ENCODE results near the gene NME2. TPM values are rescaled to one million over a fixed set of nuclear protein-coding genes. Genes with fewer than 3 reads are reported as not detected.
A peak's percentile ranks its signal among the peaks of the same experiment; 100 is the strongest.
"Not testable (repeated sequence)": the region's sequence is repeated elsewhere in the genome, so short reads cannot be mapped to it uniquely, and the experiment has no call there.

NME2 gene
- total RNA-seq, 1 experiment from 2014 or later = 734 TPM

- peaks cover 36% of the 10 kb centered on the region for H3K4me1 ChIP-seq
- ChIA-PET CTCF (interaction anchor here (0.6 to 3.2 kb wide), 4 partner anchors 13 to 64 kb away, joined by 4 to 20 read pairs (median 5); partner anchors contain the start of gene NME1), POLR2A (interaction anchor here (0.6 to 2.7 kb wide), 14 partner anchors 9 to 560 kb away, joined by 3 to 42 read pairs (median 4); partner anchors contain the start of genes CACNA1G, NME1, NME2 and TOB1)
- Mint-ChIP-seq H3K36me3 (ENCODE audit: insufficient read depth, unreplicated experiment) (peaks cover 44% of the 10 kb centered on the region), H3K27me3 (ENCODE audit: insufficient read depth, unreplicated experiment) (no peaks in the 10 kb centered on the region), H3K4me3 (ENCODE audit: unreplicated experiment) (peak within 1 kb of the TSS; percentile 96), H3K4me1 (ENCODE audit: low read depth, unreplicated experiment) (peaks cover 31% of the 10 kb centered on the region), H3K9me3 (ENCODE audit: unreplicated experiment) (no peaks in the 10 kb centered on the region), H3K27ac (ENCODE audit: unreplicated experiment) (peak within 1 kb of the TSS; percentile 99)
- peak within 1 kb of the TSS; percentile 81 for H3K4me3 ChIP-seq (ENCODE audit: low read depth, low read length)
- peak; percentile 97 for DNase-seq
- BruUV-seq (replicated peaks) = TSS peak; percentile 91
- no peaks in the 10 kb centered on the region for H3K9me3 ChIP-seq
- no peaks in the 10 kb centered on the region for H3K27me3 ChIP-seq (replicated peaks; ENCODE audit: control insufficient read depth, insufficient read depth, low read length)
- H3K36me3 ChIP-seq (ENCODE audit: control insufficient read depth, insufficient read depth, low read length) = no peaks in the 10 kb centered on the region
- intact Hi-C loops (cut with micrococcal nuclease; ENCODE audit: unreplicated experiment) = loop anchor here (1.0 kb wide), 1 partner anchor 32 kb away; the partner anchor contains the start of gene NME1
- no peak for TF ChIP-seq CTCF (IDR thresholded peaks at IDR 0.05; ENCODE audit: insufficient read depth in 1 of 2, low read depth in 1 of 2, low read length in 1 of 2, severe bottlenecking in 1 of 2, unreplicated experiment in 1 of 2)
Measured at GRCh38 chr17:51120739-51121619, 45.2 kb upstream of the NME2 start, which contains the start of gene SPAG9. TSS of gene SPAG9 (minus strand) at chr17:51120868. CDS start at chr17:51120656, 212 bp downstream.

- Mint-ChIP-seq H3K4me3 (ENCODE audit: unreplicated experiment) (peak overlapping the region; percentile 96), H3K36me3 (ENCODE audit: insufficient read depth, unreplicated experiment) (peaks cover 45% of the 10 kb centered on the region), H3K27me3 (ENCODE audit: insufficient read depth, unreplicated experiment) (no peaks in the 10 kb centered on the region), H3K27ac (ENCODE audit: unreplicated experiment) (peak overlapping the region; percentile 99), H3K4me1 (ENCODE audit: low read depth, unreplicated experiment) (peaks cover 31% of the 10 kb centered on the region), H3K9me3 (ENCODE audit: unreplicated experiment) (no peaks in the 10 kb centered on the region)
- Histone ChIP-seq H3K27me3 (replicated peaks; ENCODE audit: control insufficient read depth, insufficient read depth, low read length) (no peaks in the 10 kb centered on the region), H3K4me1 (peaks cover 42% of the 10 kb centered on the region), H3K9me3 (no peaks in the 10 kb centered on the region), H3K4me3 (ENCODE audit: low read depth, low read length) (peak overlapping the region; percentile 58), H3K36me3 (ENCODE audit: control insufficient read depth, insufficient read depth, low read length) (no peaks in the 10 kb centered on the region)
- ChIA-PET CTCF (interaction anchor here (1.4 to 3.2 kb wide), 2 partner anchors 32 to 65 kb away, joined by 6 to 20 read pairs; partner anchors contain the start of gene NME1), POLR2A (interaction anchor here (0.6 to 2.7 kb wide), 9 partner anchors 11 to 254 kb away, joined by 3 to 42 read pairs (median 5); partner anchors contain the start of genes NME1 and NME2)
- peak; percentile 89 to 96 for DNase-seq
- TF ChIP-seq CTCF (IDR thresholded peaks at IDR 0.05; ENCODE audit: insufficient read depth in 1 of 2, low read depth in 1 of 2, low read length in 1 of 2, severe bottlenecking in 1 of 2, unreplicated experiment in 1 of 2) = no peak
- intact Hi-C loops (cut with micrococcal nuclease; ENCODE audit: unreplicated experiment) = loop anchor here (1.0 kb wide), 1 partner anchor 31 kb away; the partner anchor contains the start of gene NME1
- BruUV-seq (replicated peaks) = no TSS peak
Measured at GRCh38 chr17:51121620-51122472, 44.4 kb upstream of the NME2 start.

GRCh38 chr17:51122473-51123115 is 43.6 kb upstream of the NME2 start:
- CTCF ChIA-PET = interaction anchor here (3.2 kb wide), 1 partner anchor 31 kb away, joined by 20 read pairs; the partner anchor contains the start of gene NME1
- BruUV-seq (replicated peaks); DNase-seq; H3K36me3 ChIP-seq (ENCODE audit: control insufficient read depth, insufficient read depth, low read length); H3K9me3 Mint-ChIP-seq (ENCODE audit: unreplicated experiment); H3K27me3 ChIP-seq (replicated peaks; ENCODE audit: control insufficient read depth, insufficient read depth, low read length); intact Hi-C loops (cut with micrococcal nuclease; ENCODE audit: unreplicated experiment); H3K9me3 ChIP-seq; H3K27me3 Mint-ChIP-seq (ENCODE audit: insufficient read depth, unreplicated experiment): not testable (repeated sequence)
- peak overlapping the region; percentile 99 for H3K27ac Mint-ChIP-seq (ENCODE audit: unreplicated experiment)
- Histone ChIP-seq H3K4me3 (ENCODE audit: low read depth, low read length) (peak overlapping the region; percentile 58), H3K4me1 (peaks cover 44% of the 10 kb centered on the region)
- H3K4me1 Mint-ChIP-seq (ENCODE audit: low read depth, unreplicated experiment) = peaks cover 27% of the 10 kb centered on the region
- peaks cover 38% of the 10 kb centered on the region for H3K36me3 Mint-ChIP-seq (ENCODE audit: insufficient read depth, unreplicated experiment)
- peak overlapping the region; percentile 96 for H3K4me3 Mint-ChIP-seq (ENCODE audit: unreplicated experiment)
- POLR2A ChIA-PET = interaction anchor here (2.7 kb wide), 1 partner anchor 30 kb away, joined by 42 read pairs; the partner anchor contains the start of gene NME1

All from Caco-2 (cell line).